ENCODE data around the gene PDE2A.

GRCh38 chr11:72700146-72700545 lies 25.9 kb upstream of the PDE2A start:
- no peak for TF ChIP-seq CTCF (IDR thresholded peaks at IDR 0.05)
- no peak for TF ChIP-seq POLR2A (IDR thresholded peaks at IDR 0.05)

All from uterus (tissue), 2 donors.